Neural cell (in vitro differentiated cells): Measurements from ENCODE around the gene DTX1. TPM values are rescaled to one million over a fixed set of nuclear protein-coding genes. Genes with fewer than 3 reads are reported as not detected.

Source experiments
- H2AFZ ChIP-seq: fragments of 200-600, 300-800 bp; sonication (generic), shearing (Covaris generic); 2 replicates; pipeline ENCODE4 v1.6.0; 2014; ENCODE audit warnings: low read depth, mild to moderate bottlenecking, antibody characterized with exemption, low read length, moderate library complexity
- H3F3A ChIP-seq: fragments of 200-600 bp; shearing (Covaris generic); 2 replicates; pipeline ENCODE4 v1.6.1; 2016; ENCODE audit warnings: mild to moderate bottlenecking, moderate library complexity, mixed read lengths, antibody characterized with exemption, low read length; ENCODE audit not compliant: insufficient read depth, poor library complexity, severe bottlenecking
- H3K27ac ChIP-seq: fragments of 200-600, 300-800 bp; sonication (generic), shearing (Covaris generic); 2 replicates; pipeline ENCODE4 v1.5.1; 2014; ENCODE audit warnings: mild to moderate bottlenecking, low read length, moderate library complexity
- H3K27me3 ChIP-seq: fragments of 300-800, 200-600 bp; sonication (generic), shearing (Covaris generic); 2 replicates; pipeline ENCODE4 v1.6.0; 2014; ENCODE audit warnings: mild to moderate bottlenecking, low read depth, low read length, moderate library complexity; ENCODE audit not compliant: insufficient read depth
- H3K36me3 ChIP-seq: fragments of 300-800, 200-600 bp; sonication (generic), shearing (Covaris generic); 2 replicates; pipeline ENCODE4 v1.5.1; 2014; ENCODE audit warnings: mild to moderate bottlenecking, antibody characterized with exemption, low read length, moderate library complexity; ENCODE audit not compliant: insufficient read depth
- H3K4me2 ChIP-seq: fragments of 300-800, 200-600 bp; sonication (generic), shearing (Covaris generic); 2 replicates; pipeline ENCODE4 v1.6.0; 2014; ENCODE audit warnings: mild to moderate bottlenecking, low read length
- H3K4me3 ChIP-seq: fragments of 300-800, 200-600 bp; sonication (generic), shearing (Covaris generic); 2 replicates; pipeline ENCODE4 v1.5.1; 2014; ENCODE audit warnings: mild to moderate bottlenecking, low read length, moderate library complexity
- H3K79me2 ChIP-seq: fragments of 200-600 bp; shearing (Covaris generic); replicated peaks from 2 replicates; pipeline ENCODE4 v1.6.0; 2014; ENCODE audit warnings: mild to moderate bottlenecking, low read length, moderate library complexity; ENCODE audit not compliant: insufficient read depth
- H3K9ac ChIP-seq: fragments of 300-800, 200-600 bp; sonication (generic), shearing (Covaris generic); 2 replicates; pipeline ENCODE4 v1.6.1; 2016; ENCODE audit warnings: mild to moderate bottlenecking, low read length, mixed read lengths
- H3K9me2 ChIP-seq: fragments of 200-600 bp; shearing (Covaris generic); 2 replicates; pipeline ENCODE4 v1.6.1; 2016; ENCODE audit warnings: mild to moderate bottlenecking, low read length, mixed read lengths; ENCODE audit not compliant: insufficient read depth
- H3K9me3 ChIP-seq: fragments of 200-600, 300-800 bp; sonication (generic), shearing (Covaris generic); 2 replicates; pipeline ENCODE4 v1.6.1; 2016; ENCODE audit warnings: mild to moderate bottlenecking, mixed run types, low read length, moderate library complexity, mixed read lengths
- H4K20me1 ChIP-seq: fragments of 200-600 bp; shearing (Covaris generic); 2 replicates; pipeline ENCODE4 v1.6.1; 2016; ENCODE audit warnings: mild to moderate bottlenecking, mixed run types; ENCODE audit not compliant: insufficient read depth
- EP300 ChIP-seq: fragments of 450-650 bp; conservative IDR thresholded peaks from 2 replicates; pipeline ENCODE4 v1.6.1; 2014; ENCODE audit warnings: antibody characterized with exemption, mild to moderate bottlenecking, moderate library complexity; ENCODE audit not compliant: poor library complexity, severe bottlenecking
- EZH2 ChIP-seq: fragments of 200-600, 300-800 bp; shearing (Covaris generic), sonication (generic); IDR thresholded peaks from 2 replicates; pipeline ENCODE4 v1.6.1; 2014; ENCODE audit warnings: antibody characterized with exemption, low read length, borderline replicate concordance, mild to moderate bottlenecking; ENCODE audit not compliant: insufficient read depth, poor library complexity, severe bottlenecking
- MXI1 ChIP-seq: fragments of 450-650 bp; conservative IDR thresholded peaks from 2 replicates; pipeline ENCODE4 v1.6.1; 2014; ENCODE audit warnings: antibody characterized with exemption, mild to moderate bottlenecking; ENCODE audit not compliant: poor library complexity, severe bottlenecking
- SMC3 ChIP-seq: fragments of 450-650 bp; conservative IDR thresholded peaks from 2 replicates; pipeline ENCODE4 v1.6.1; 2014; ENCODE audit warnings: antibody characterized with exemption, mild to moderate bottlenecking, moderate library complexity; ENCODE audit not compliant: poor library complexity
- TAF1 ChIP-seq: IDR thresholded peaks from 2 replicates; pipeline ENCODE4 v1.6.1; 2012; ENCODE audit warnings: low read depth
- polyA plus RNA-seq: library from polyadenylated mRNA; depleted of rRNA; stranded (reverse); fragments of >200 nt; gene quantifications from 2 replicates; pipeline ENCODE4 v1.2.3, GENCODE V29; 2014
- TF ChIP-seq, protein P1 (sequence below): fragments of 450-650 bp; IDR thresholded peaks from 2 replicates; pipeline ENCODE4 v1.5.1; 2014; ENCODE audit warnings: antibody characterized with exemption, mild to moderate bottlenecking, moderate library complexity; ENCODE audit not compliant: poor library complexity, severe bottlenecking
- TF ChIP-seq, protein P2 (sequence below): IDR thresholded peaks from 2 replicates; pipeline ENCODE4 v1.6.1; 2012; ENCODE audit warnings: borderline replicate concordance

The DTX1 gene
- polyA plus RNA-seq, 1 donor from 2014 or later, result 30.7 TPM

DNA sequence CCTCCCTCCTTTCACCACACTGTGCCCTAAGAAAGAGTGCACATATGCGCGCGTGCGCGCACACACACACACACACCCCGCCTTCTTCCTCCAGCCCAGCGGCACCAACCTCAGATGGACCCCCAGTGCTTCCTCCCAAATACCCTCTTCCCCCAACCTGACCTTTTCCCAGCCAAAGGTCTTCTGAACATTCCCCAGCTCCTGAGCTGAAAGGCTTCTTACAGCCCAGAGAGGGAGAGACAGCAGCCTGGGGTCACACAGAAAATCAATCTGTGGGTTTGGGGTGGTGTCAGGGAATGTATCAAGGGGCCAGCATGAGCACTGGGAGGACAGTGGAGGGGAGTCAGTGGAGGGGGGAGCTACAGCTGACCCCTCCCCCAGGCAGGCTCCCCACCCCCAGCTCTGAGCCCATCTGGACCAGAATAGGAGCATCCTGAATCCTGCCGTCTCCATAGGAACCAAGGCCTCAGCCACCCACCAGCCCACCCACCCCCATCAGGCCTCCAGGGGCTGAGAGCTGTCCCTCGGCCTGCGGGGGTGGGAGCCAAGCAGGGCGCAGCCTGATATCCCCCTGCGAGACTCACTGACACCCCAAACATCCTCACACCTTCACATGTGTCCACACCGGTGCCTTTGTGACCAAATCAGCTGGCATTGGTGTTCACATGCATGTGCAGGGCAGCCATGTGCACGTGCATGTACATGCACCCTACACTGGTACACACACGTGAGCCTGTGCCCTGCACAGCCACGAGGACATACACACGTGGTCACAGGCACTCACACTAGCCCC lies 73.3 kb downstream of the DTX1 start:
- H3K9me2 ChIP-seq, result no peaks in the 10 kb centered on the region
- H4K20me1 ChIP-seq, result no peaks in the 10 kb centered on the region
- H3K27me3 ChIP-seq, result peaks cover 7% of the 10 kb centered on the region
- no peak overlapping the region for H3K27ac ChIP-seq
- TF ChIP-seq SMC3 (no peak), MXI1 (no peak), TAF1 (no peak), EP300 (no peak), EZH2 (no peak)
- TF ChIP-seq, protein P1, sequence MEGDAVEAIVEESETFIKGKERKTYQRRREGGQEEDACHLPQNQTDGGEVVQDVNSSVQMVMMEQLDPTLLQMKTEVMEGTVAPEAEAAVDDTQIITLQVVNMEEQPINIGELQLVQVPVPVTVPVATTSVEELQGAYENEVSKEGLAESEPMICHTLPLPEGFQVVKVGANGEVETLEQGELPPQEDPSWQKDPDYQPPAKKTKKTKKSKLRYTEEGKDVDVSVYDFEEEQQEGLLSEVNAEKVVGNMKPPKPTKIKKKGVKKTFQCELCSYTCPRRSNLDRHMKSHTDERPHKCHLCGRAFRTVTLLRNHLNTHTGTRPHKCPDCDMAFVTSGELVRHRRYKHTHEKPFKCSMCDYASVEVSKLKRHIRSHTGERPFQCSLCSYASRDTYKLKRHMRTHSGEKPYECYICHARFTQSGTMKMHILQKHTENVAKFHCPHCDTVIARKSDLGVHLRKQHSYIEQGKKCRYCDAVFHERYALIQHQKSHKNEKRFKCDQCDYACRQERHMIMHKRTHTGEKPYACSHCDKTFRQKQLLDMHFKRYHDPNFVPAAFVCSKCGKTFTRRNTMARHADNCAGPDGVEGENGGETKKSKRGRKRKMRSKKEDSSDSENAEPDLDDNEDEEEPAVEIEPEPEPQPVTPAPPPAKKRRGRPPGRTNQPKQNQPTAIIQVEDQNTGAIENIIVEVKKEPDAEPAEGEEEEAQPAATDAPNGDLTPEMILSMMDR, result no peak
- TF ChIP-seq, protein P2, sequence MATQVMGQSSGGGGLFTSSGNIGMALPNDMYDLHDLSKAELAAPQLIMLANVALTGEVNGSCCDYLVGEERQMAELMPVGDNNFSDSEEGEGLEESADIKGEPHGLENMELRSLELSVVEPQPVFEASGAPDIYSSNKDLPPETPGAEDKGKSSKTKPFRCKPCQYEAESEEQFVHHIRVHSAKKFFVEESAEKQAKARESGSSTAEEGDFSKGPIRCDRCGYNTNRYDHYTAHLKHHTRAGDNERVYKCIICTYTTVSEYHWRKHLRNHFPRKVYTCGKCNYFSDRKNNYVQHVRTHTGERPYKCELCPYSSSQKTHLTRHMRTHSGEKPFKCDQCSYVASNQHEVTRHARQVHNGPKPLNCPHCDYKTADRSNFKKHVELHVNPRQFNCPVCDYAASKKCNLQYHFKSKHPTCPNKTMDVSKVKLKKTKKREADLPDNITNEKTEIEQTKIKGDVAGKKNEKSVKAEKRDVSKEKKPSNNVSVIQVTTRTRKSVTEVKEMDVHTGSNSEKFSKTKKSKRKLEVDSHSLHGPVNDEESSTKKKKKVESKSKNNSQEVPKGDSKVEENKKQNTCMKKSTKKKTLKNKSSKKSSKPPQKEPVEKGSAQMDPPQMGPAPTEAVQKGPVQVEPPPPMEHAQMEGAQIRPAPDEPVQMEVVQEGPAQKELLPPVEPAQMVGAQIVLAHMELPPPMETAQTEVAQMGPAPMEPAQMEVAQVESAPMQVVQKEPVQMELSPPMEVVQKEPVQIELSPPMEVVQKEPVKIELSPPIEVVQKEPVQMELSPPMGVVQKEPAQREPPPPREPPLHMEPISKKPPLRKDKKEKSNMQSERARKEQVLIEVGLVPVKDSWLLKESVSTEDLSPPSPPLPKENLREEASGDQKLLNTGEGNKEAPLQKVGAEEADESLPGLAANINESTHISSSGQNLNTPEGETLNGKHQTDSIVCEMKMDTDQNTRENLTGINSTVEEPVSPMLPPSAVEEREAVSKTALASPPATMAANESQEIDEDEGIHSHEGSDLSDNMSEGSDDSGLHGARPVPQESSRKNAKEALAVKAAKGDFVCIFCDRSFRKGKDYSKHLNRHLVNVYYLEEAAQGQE, result no peak
- no peak overlapping the region for H3K9ac ChIP-seq
- H3K9me3 ChIP-seq, result no peaks in the 10 kb centered on the region
- H3K4me3 ChIP-seq, result no peak overlapping the region
- no peak overlapping the region for H2AFZ ChIP-seq
- H3K79me2 ChIP-seq, result no peaks in the 10 kb centered on the region
- no peak overlapping the region for H3K4me2 ChIP-seq
- no peaks in the 10 kb centered on the region for H3K36me3 ChIP-seq
- no peaks in the 10 kb centered on the region for H3F3A ChIP-seq

DNA sequence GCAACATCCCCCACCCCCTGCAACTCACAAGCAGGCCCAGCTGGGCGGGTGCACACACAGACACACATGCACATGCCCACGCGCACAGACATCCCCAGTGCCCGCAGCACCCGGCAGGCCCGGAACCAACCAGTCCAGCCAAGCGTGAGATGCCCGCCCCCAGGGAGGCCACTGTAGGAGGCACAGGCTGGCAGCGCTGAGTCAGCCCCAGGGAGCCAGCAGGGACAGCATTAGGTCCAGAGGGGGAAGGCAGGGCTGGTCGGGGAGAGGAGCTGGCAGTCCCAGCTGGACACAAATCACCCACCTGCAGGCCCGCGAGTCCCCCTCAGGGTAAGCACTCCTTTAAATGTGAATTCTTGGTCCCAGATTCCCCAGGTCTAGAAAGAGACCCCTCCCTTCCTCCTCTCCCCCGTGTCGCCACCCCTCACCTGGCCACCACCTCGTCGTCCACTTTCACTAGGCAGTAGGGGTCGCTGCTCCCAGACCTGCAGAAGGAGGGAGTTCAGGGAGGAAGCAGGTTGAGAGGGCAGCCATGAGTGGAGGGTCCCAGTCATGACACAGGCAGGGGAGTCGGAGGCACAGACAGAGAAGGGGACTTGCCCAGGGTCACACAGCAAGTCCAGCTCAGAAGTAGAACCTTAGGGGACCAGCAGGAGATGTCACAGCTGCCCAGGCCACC lies 74.1 kb downstream of the DTX1 start:
- H3F3A ChIP-seq, result no peaks in the 10 kb centered on the region
- H3K4me2 ChIP-seq, result no peak overlapping the region
- no peak overlapping the region for H2AFZ ChIP-seq
- no peaks in the 10 kb centered on the region for H3K79me2 ChIP-seq
- H3K9ac ChIP-seq, result no peak overlapping the region
- H3K9me2 ChIP-seq, result no peaks in the 10 kb centered on the region
- H3K36me3 ChIP-seq, result no peaks in the 10 kb centered on the region
- no peak overlapping the region for H3K4me3 ChIP-seq
- TF ChIP-seq, protein P1, result peak; percentile 22
- no peak for TF ChIP-seq TAF1
- no peaks in the 10 kb centered on the region for H3K9me3 ChIP-seq
- peaks cover 14% of the 10 kb centered on the region for H3K27me3 ChIP-seq
- no peaks in the 10 kb centered on the region for H4K20me1 ChIP-seq
- no peak overlapping the region for H3K27ac ChIP-seq
